GM19025 (cell line): Measurements from ENCODE around the gene THG1L.

Experiments
- ATAC-seq: cut with Tn5 transposase; IDR thresholded peaks from one replicate; pipeline ENCODE4 v1.9.1; 2021; ENCODE audit warnings: mild to moderate bottlenecking, low read depth, moderate library complexity; ENCODE audit not compliant: unreplicated experiment

The THG1L gene

DNA sequence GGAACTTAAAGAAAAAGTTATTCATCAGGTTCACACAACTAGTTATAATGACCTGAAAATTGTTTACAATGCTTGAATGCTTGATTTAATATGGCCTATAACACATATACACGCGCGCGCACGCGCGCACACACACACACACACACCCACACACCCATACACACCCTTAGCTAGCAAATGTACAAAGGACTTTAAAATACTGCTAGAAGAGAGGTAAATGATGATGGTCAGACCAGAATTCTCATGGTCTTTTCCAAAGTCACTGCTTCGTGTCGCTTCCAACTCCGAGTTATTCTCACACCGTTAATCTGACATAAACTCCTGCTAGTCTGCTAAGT is 18.2 kb downstream of the THG1L start:
- no peak for ATAC-seq

GRCh38 chr5:157750320-157750719 is 19.1 kb downstream of the THG1L start:
- no peak for ATAC-seq

- ATAC-seq: no peak
These were observed 24.9 kb downstream of the THG1L start for GRCh38 chr5:157756122-157756521.

- no peak for ATAC-seq
These were observed 27.5 kb downstream of the THG1L start for GRCh38 chr5:157758706-157759105.

GRCh38 chr5:157761690-157762621 is 30.7 kb downstream of the THG1L start:
- ATAC-seq: peak; percentile 82

DNA sequence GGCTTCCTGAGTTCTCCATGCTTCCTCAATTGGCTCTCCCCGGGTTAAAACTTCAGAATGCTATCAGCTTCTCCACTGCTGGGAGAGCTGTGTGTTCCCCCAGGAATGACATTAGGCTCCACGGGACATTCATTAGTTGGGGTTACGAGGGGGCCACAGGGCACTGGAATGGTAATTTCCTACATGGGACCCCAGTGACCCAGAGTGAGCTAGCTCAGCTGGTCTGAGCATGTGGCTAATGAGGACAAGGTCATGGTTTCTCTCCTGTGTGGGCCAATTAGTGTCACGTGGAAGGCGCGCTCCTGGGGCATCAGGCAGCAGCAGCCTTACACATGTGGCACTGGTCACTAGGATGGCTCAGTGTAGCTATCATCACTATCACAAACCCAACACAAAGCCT is 33.3 kb downstream of the THG1L start:
- ATAC-seq: no peak

- no peak for ATAC-seq
These were observed 35.2 kb downstream of the THG1L start for GRCh38 chr5:157766442-157766841.

GRCh38 chr5:157766902-157767301 is 35.7 kb downstream of the THG1L start:
- ATAC-seq: no peak

DNA sequence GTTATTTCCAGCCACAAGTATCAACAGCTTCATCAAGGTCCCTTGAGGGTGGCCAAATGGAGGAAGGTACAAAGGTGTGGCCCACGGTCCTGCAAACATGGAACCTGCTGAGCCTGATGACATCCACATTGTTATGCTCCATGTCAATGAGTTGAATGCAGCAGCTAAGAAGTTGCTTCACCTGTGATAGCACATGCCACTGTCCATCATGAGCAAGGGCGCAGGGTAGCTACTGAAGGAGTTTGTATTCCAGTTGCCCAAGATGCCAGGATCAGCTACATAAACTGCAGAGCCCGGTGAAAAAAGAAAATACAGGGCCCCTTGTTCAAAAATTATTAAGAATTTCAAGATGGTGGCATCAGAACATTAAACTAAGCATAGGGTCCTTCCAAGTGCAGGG is 36.5 kb downstream of the THG1L start:
- no peak for ATAC-seq

DNA sequence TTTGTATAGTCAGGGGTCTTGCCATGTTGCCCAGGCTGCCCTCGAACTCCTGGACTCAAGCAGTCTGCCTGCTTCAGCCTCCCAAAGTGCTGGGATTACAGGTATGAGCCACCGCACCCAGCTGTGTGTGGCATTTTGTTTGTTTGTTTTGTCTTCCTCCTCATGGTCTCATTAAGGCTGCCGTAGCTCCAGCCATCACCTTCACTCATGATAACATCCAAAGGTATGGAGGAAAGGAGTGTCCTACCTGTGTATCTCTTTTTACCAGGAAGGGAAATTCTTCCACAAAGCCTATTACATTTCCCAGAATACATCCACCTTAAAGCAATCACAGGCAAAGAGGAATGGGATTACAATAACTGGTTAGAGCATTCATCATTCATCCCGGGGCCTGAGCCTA is 39.4 kb downstream of the THG1L start:
- ATAC-seq: no peak

DNA sequence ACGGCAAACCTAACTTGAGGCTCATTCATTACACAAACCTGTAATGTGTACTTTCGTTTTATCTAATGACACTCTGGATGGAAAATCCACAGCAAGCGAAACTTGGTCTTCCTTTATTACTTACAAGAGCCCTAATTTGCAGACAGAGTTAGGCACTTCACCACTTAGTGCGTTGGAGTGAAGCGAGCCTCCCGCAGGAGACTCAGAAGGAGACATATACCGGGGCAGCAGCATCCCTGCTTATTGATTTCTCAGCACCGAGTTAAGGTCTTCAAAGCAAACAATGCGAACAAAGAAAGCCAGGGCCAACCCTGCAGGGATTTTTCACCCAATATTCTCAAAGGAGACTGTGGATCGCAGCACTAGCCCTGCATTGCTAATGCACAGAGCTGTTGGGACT is 40.9 kb downstream of the THG1L start:
- no peak for ATAC-seq

GRCh38 chr5:157778121-157778805 is 47.0 kb downstream of the THG1L start:
- no peak for ATAC-seq

DNA sequence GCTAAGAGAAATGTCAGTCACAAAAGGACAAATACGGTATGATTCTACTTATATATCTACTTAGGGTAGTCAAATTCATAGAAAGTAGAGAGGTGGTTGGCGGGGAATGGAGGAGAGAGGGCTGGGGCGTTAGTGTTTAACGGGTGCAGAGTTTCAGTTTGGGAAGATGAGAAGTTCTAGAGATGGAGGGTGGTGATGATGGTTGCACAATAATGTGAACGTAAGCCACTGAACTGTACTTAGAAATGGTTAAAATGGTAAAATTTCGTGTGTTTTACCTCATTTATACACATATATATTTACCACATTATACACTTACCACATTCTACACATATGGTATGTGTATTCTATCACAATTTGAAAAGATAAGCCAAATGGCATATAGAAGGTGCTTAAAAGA is 48.0 kb downstream of the THG1L start:
- ATAC-seq: no peak

DNA sequence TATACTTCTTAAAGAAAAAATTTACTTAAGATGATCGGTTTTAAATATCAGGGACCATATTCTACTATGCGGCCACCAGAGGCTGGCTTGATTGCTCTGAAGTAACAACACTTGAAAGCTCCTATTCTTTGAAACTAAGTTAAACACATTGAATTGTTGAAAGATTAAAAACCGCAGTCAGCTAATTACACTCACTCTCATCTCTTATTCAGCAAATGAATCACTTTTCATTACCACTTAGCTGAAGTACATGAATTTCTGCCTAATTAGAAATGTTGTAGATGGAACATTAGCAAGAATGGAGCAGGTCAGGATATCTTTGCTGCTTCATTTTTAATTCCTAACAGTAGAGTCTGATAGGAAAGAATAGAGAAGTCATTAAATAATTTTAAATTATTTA is 54.6 kb downstream of the THG1L start:
- no peak for ATAC-seq
